ENCODE data around the gene VSTM4.

The VSTM4 gene

DNA sequence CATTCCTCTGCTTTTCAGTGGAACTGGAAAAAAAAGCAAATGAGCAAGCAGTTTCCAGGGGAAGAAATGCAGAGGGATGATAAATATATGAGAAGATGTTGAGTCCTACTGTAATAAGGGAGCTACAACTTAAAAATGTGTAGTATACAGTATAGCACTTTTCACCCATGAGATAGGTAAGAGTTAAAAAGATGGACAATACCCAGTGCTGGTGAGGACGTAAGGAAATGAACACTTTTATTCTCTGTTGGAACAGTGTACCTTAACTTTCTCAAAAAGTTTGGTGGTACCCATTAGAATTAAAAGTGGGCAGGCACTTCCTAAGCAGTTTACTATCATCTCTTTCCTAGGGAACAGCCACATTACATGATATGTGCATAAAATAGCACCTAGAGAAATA, 21.2 kb upstream of the VSTM4 start:
- Histone ChIP-seq H3F3A (ENCODE audit: control insufficient read depth, insufficient read depth) (no peaks in the 10 kb centered on the region), H3K9me3 (ENCODE audit: control insufficient read depth, insufficient read depth, low read length) (peaks cover 12% of the 10 kb centered on the region; the same call in 1 of the 2 replicates), H3K9me2 (replicated peaks; ENCODE audit: control insufficient read depth, low read length) (no peaks in the 10 kb centered on the region), H3K79me2 (ENCODE audit: control insufficient read depth, low read length) (no peaks in the 10 kb centered on the region), H3K4me1 (ENCODE audit: control insufficient read depth, low read length) (peaks cover 28% of the 10 kb centered on the region), H3K36me3 (ENCODE audit: control insufficient read depth, low read length) (no peaks in the 10 kb centered on the region), H3K27me3 (ENCODE audit: control insufficient read depth, low read length) (no peaks in the 10 kb centered on the region), H3K4me2 (ENCODE audit: low read length) (peak overlapping the region; percentile 51; the same call in 1 of the 2 replicates), H4K20me1 (ENCODE audit: control insufficient read depth, insufficient read depth, low read depth, low read length) (no peaks in the 10 kb centered on the region), H3K4me3 (ENCODE audit: low read length) (peak overlapping the region; percentile 38), H3K27ac (ENCODE audit: low read depth, low read length) (peak overlapping the region; percentile 59)
- TF ChIP-seq, protein P1, sequence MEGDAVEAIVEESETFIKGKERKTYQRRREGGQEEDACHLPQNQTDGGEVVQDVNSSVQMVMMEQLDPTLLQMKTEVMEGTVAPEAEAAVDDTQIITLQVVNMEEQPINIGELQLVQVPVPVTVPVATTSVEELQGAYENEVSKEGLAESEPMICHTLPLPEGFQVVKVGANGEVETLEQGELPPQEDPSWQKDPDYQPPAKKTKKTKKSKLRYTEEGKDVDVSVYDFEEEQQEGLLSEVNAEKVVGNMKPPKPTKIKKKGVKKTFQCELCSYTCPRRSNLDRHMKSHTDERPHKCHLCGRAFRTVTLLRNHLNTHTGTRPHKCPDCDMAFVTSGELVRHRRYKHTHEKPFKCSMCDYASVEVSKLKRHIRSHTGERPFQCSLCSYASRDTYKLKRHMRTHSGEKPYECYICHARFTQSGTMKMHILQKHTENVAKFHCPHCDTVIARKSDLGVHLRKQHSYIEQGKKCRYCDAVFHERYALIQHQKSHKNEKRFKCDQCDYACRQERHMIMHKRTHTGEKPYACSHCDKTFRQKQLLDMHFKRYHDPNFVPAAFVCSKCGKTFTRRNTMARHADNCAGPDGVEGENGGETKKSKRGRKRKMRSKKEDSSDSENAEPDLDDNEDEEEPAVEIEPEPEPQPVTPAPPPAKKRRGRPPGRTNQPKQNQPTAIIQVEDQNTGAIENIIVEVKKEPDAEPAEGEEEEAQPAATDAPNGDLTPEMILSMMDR (IDR thresholded peaks at IDR 0.05; ENCODE audit: low read depth, low read length, poor library complexity, severe bottlenecking), result no peak
- no peak for TF ChIP-seq EZH2phosphoT487 (IDR thresholded peaks at IDR 0.05; ENCODE audit: borderline replicate concordance, low read length)

DNA sequence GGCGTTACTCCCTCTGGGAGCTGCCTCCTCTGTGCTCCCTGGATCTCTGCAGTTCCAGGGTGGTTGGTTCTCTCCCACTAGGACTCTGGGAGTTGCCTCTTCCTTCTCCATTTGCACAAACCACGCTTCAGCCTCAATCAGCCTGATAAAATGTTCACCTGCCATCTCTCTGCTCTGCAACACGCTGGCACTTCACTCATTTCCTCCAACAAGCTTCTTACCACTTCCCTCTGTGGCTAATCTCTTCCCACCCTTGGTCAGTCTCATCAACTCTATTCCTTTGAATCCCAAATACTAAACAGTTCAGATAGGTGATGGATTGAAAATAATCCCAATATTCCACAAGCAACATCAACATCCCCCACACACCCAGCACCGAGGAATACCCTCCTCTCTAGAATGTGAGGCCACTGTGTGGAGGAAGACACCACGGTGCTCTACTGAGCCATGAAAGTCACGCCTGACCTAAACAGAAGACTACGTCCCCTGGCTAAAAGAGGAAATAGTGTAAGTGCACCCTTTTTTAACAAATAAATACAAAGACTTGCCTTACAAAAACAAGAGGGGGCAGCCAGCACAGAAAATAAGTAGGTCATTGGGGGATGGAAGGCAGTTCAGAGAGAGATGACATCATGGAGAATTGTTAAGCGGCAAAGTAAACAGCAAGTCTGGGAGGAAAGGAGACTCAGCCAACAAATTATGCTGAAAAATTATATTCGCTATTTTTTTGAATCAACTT, 20.4 kb upstream of the VSTM4 start:
- peaks cover 12% of the 10 kb centered on the region; the same call in 1 of the 2 replicates for H3K9me3 ChIP-seq (ENCODE audit: control insufficient read depth, insufficient read depth, low read length)
- H3K79me2 ChIP-seq (ENCODE audit: control insufficient read depth, low read length), result no peaks in the 10 kb centered on the region
- H3K27me3 ChIP-seq (ENCODE audit: control insufficient read depth, low read length), result no peaks in the 10 kb centered on the region
- H3F3A ChIP-seq (ENCODE audit: control insufficient read depth, insufficient read depth), result no peaks in the 10 kb centered on the region
- no peaks in the 10 kb centered on the region for H4K20me1 ChIP-seq (ENCODE audit: control insufficient read depth, insufficient read depth, low read depth, low read length)
- no peaks in the 10 kb centered on the region for H3K36me3 ChIP-seq (ENCODE audit: control insufficient read depth, low read length)
- H3K27ac ChIP-seq (ENCODE audit: low read depth, low read length), result peak overlapping the region; percentile 59
- peak overlapping the region; percentile 38 for H3K4me3 ChIP-seq (ENCODE audit: low read length)
- peaks cover 28% of the 10 kb centered on the region for H3K4me1 ChIP-seq (ENCODE audit: control insufficient read depth, low read length)
- H3K9me2 ChIP-seq (replicated peaks; ENCODE audit: control insufficient read depth, low read length), result no peaks in the 10 kb centered on the region
- TF ChIP-seq, protein P1 (IDR thresholded peaks at IDR 0.05; ENCODE audit: low read depth, low read length, poor library complexity, severe bottlenecking), result no peak
- TF ChIP-seq EZH2phosphoT487 (IDR thresholded peaks at IDR 0.05; ENCODE audit: borderline replicate concordance, low read length), result no peak
- H3K4me2 ChIP-seq (ENCODE audit: low read length), result peak overlapping the region; percentile 51

DNA sequence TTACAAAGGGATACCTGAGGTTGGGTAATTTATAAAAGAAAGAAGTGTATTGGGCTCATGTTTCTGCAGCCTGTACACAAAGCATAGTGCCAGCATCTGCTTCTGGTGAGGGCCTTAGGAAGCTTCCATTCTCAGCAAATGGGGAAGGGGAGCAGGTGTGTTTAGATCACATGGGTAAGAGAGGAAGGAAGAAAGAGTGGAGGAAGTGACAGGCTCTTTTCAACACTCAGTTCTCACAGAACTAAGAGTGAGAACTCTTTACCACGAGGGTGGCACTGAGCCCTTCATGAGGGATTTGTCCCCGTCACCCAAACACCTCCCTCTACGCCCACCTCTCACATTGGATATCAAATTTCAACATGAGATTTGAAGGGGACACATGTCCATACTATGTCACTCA, 19.0 kb upstream of the VSTM4 start:
- peak overlapping the region; percentile 31; the same call in 1 of the 2 replicates for H3K4me2 ChIP-seq (ENCODE audit: low read length)
- no peaks in the 10 kb centered on the region for H3K27me3 ChIP-seq (ENCODE audit: control insufficient read depth, low read length)
- H3K27ac ChIP-seq (ENCODE audit: low read depth, low read length), result no peak overlapping the region
- no peaks in the 10 kb centered on the region for H3K36me3 ChIP-seq (ENCODE audit: control insufficient read depth, low read length)
- TF ChIP-seq EZH2phosphoT487 (IDR thresholded peaks at IDR 0.05; ENCODE audit: borderline replicate concordance, low read length), result no peak
- TF ChIP-seq, protein P1 (IDR thresholded peaks at IDR 0.05; ENCODE audit: low read depth, low read length, poor library complexity, severe bottlenecking), result no peak
- peaks cover 12% of the 10 kb centered on the region; the same call in 1 of the 2 replicates for H3K9me3 ChIP-seq (ENCODE audit: control insufficient read depth, insufficient read depth, low read length)
- H3F3A ChIP-seq (ENCODE audit: control insufficient read depth, insufficient read depth), result no peaks in the 10 kb centered on the region
- peaks cover 28% of the 10 kb centered on the region for H3K4me1 ChIP-seq (ENCODE audit: control insufficient read depth, low read length)
- no peaks in the 10 kb centered on the region for H4K20me1 ChIP-seq (ENCODE audit: control insufficient read depth, insufficient read depth, low read depth, low read length)
- no peaks in the 10 kb centered on the region for H3K9me2 ChIP-seq (replicated peaks; ENCODE audit: control insufficient read depth, low read length)
- no peak overlapping the region for H3K4me3 ChIP-seq (ENCODE audit: low read length)
- no peaks in the 10 kb centered on the region for H3K79me2 ChIP-seq (ENCODE audit: control insufficient read depth, low read length)

All from DOHH2 (cell line).